OCI-LY1 (cell line): ENCODE data around the gene REL.

Source experiments
- H2AFZ ChIP-seq: fragments of 200-600 bp; sonication (generic), shearing (Covaris generic); 2 replicates; pipeline ENCODE4 v1.6.0; 2014; ENCODE audit warnings: antibody characterized with exemption, mild to moderate bottlenecking, low read length
- H3F3A ChIP-seq: fragments of 200-600 bp; sonication (generic), shearing (Covaris generic); 2 replicates; pipeline ENCODE4 v1.6.0; 2014; ENCODE audit warnings: mild to moderate bottlenecking, antibody characterized with exemption, low read length, moderate library complexity; ENCODE audit not compliant: insufficient read depth
- H3K27ac ChIP-seq: fragments of 200-600 bp; sonication (generic); 2 replicates; pipeline ENCODE4 v1.5.1; 2014; ENCODE audit warnings: low read length, mixed run types, mild to moderate bottlenecking, low read depth; ENCODE audit not compliant: poor library complexity, severe bottlenecking
- H3K27me3 ChIP-seq: fragments of 200-600 bp; sonication (generic); 2 replicates; pipeline ENCODE4 v1.6.0; 2014; ENCODE audit warnings: antibody characterized with exemption, mild to moderate bottlenecking, low read length, moderate library complexity; ENCODE audit not compliant: insufficient read depth
- H3K36me3 ChIP-seq: fragments of 200-600 bp; sonication (generic); 2 replicates; pipeline ENCODE4 v1.6.1; 2014; ENCODE audit warnings: mild to moderate bottlenecking, antibody characterized with exemption, low read length, moderate library complexity, mixed read lengths; ENCODE audit not compliant: insufficient read depth
- H3K4me1 ChIP-seq: fragments of 200-600 bp; sonication (generic); 2 replicates; pipeline ENCODE4 v1.5.1; 2014; ENCODE audit warnings: mild to moderate bottlenecking, low read length, moderate library complexity; ENCODE audit not compliant: insufficient read depth, severe bottlenecking
- H3K4me2 ChIP-seq: fragments of 200-600 bp; sonication (generic), shearing (Covaris generic); 2 replicates; pipeline ENCODE4 v1.6.1; 2014; ENCODE audit warnings: low read length
- H3K4me3 ChIP-seq: fragments of 200-600 bp; sonication (generic); 2 replicates; pipeline ENCODE4 v1.5.1; 2014; ENCODE audit warnings: low read length, low read depth, mild to moderate bottlenecking, mixed read lengths; ENCODE audit not compliant: poor library complexity, severe bottlenecking
- H3K79me2 ChIP-seq: fragments of 200-600 bp; shearing (Covaris generic); 2 replicates; pipeline ENCODE4 v1.6.1; 2016; ENCODE audit warnings: mixed run types, low read length, mixed read lengths; ENCODE audit not compliant: insufficient read depth
- H3K9ac ChIP-seq: fragments of 200-600 bp; sonication (generic), shearing (Covaris generic); 2 replicates; pipeline ENCODE4 v1.6.1; 2014; ENCODE audit warnings: mild to moderate bottlenecking, low read length, mixed read lengths
- H3K9me2 ChIP-seq: fragments of 200-600 bp; sonication (generic), shearing (Covaris generic); 2 replicates; pipeline ENCODE4 v1.6.1; 2014; ENCODE audit warnings: low read depth, mild to moderate bottlenecking, low read length, mixed read lengths
- H3K9me3 ChIP-seq: fragments of 200-600 bp; shearing (Covaris generic); 2 replicates; pipeline ENCODE4 v1.6.1; 2014; ENCODE audit warnings: low read length, mixed read lengths
- H4K20me1 ChIP-seq: fragments of 200-600 bp; sonication (generic), shearing (Covaris generic); 2 replicates; pipeline ENCODE4 v1.6.0; 2016; ENCODE audit warnings: mild to moderate bottlenecking, low read length; ENCODE audit not compliant: insufficient read depth
- CTCF ChIP-seq: fragments of 200-600 bp; sonication (generic), shearing (Covaris generic); IDR thresholded peaks from 2 replicates; pipeline ENCODE4 v1.5.1; 2017; ENCODE audit warnings: mild to moderate bottlenecking, antibody characterized with exemption, low read length, moderate library complexity, mixed read lengths
- EZH2 ChIP-seq: fragments of 200-600 bp; sonication (generic), shearing (Covaris generic); IDR thresholded peaks from 2 replicates; pipeline ENCODE4 v1.8.0; 2017; ENCODE audit warnings: borderline replicate concordance, mixed run types, mild to moderate bottlenecking, antibody characterized with exemption, low read length, moderate library complexity, mixed read lengths

Gene REL

GRCh38 chr2:60959501-60959900, 78.1 kb downstream of the REL start:
- Histone ChIP-seq H3K36me3 (no peaks in the 10 kb centered on the region), H4K20me1 (no peaks in the 10 kb centered on the region), H3K79me2 (no peaks in the 10 kb centered on the region), H3K27ac (no peak overlapping the region), H3K4me1 (peaks cover under 1% of the 10 kb centered on the region), H3K27me3 (no peaks in the 10 kb centered on the region), H3K9ac (no peak overlapping the region), H3K9me3 (no peaks in the 10 kb centered on the region), H3K4me3 (no peak overlapping the region), H3K4me2 (no peak overlapping the region), H2AFZ (no peak overlapping the region), H3F3A (no peaks in the 10 kb centered on the region), H3K9me2 (no peaks in the 10 kb centered on the region)
- TF ChIP-seq CTCF (no peak), EZH2 (no peak)

- Histone ChIP-seq H3K9me2 (no peaks in the 10 kb centered on the region), H3K9ac (no peak overlapping the region), H3K36me3 (no peaks in the 10 kb centered on the region), H2AFZ (no peak overlapping the region), H3K4me3 (no peak overlapping the region), H3F3A (no peaks in the 10 kb centered on the region), H3K79me2 (no peaks in the 10 kb centered on the region), H3K27me3 (no peaks in the 10 kb centered on the region), H3K9me3 (no peaks in the 10 kb centered on the region), H4K20me1 (no peaks in the 10 kb centered on the region), H3K27ac (no peak overlapping the region), H3K4me1 (peaks cover 12% of the 10 kb centered on the region), H3K4me2 (no peak overlapping the region)
- TF ChIP-seq CTCF: no peak
- no peak for TF ChIP-seq EZH2
Observed at GRCh38 chr2:60960706-60961105, 79.3 kb downstream of the REL start.

GRCh38 chr2:60961457-60961856, 80.1 kb downstream of the REL start:
- Histone ChIP-seq H3K79me2 (no peaks in the 10 kb centered on the region), H3K9ac (no peak overlapping the region), H3K4me3 (no peak overlapping the region), H3F3A (no peaks in the 10 kb centered on the region), H3K27ac (no peak overlapping the region), H3K9me3 (no peaks in the 10 kb centered on the region), H4K20me1 (no peaks in the 10 kb centered on the region), H3K4me2 (no peak overlapping the region), H3K36me3 (no peaks in the 10 kb centered on the region), H2AFZ (no peak overlapping the region), H3K27me3 (no peaks in the 10 kb centered on the region), H3K9me2 (no peaks in the 10 kb centered on the region), H3K4me1 (peaks cover 20% of the 10 kb centered on the region)
- no peak for TF ChIP-seq EZH2
- TF ChIP-seq CTCF: no peak
